ENCODE data around the gene PYDC1.
"Not testable (repeated sequence)": the region's sequence is repeated elsewhere in the genome, so short reads cannot be mapped to it uniquely, and the experiment has no call there.

The PYDC1 gene

DNA sequence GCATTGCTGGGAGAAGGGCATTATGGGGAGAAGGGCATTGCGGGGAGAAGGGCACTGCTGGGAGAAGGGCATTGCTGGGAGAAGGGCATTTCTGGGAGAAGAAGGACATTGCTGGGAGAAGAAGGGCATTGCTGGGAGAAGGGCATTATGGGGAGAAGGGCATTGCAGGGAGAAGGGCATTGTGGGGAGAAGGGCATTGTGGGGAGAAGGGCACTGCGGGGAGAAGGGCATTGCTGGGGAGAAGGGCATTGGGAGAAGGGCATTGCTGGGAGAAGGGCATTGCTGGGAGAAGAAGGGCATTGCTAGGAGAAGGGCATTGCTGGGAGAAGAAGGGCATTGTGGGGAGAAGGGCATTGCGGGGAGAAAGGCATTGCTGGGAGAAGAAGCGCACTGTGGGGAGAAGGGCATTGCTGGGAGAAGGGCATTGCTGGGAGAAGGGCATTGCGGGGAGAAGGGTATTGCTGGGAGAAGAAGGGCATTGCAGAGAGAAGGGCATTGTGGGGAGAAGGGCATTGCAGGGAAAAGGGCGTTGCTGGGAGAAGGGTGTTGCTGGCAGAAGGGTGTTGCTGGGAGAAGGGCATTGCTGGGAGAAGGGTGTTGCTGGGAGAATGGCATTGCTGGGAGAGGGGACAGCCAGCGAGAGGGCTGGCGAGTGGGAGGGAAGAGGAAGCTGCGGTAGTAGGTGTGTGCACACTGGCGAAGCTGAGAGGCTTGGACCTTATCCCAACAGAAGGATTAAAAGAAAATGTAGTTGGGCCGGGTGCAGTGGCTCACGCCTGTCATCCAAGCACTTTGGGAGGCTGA lies 4.6 kb upstream of the PYDC1 start:
- no peak for DNase-seq (ENCODE audit: low read depth)

DNA sequence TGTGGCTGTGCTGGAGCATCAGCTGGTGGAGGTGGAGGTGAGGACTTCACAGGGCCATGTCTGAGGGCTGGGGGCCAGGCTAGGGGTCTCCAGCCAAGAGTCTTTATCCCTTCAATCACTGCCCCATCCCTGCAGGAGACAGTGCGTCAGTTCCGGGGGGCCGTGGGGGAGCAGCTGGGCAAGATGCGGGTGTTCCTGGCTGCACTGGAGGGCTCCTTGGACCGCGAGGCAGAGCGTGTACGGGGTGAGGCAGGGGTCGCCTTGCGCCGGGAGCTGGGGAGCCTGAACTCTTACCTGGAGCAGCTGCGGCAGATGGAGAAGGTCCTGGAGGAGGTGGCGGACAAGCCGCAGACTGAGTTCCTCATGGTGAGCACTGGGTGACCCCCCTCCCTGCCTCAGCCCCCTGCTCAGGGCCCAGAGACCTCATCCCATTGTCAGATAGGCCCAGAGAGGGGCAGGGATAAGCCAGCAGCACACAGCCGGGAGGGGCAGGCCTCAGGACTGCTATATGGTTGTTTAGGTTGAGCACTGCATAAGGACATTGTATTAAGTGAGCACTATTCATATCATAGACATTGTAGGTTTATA lies 2.3 kb upstream of the PYDC1 start:
- no peak for DNase-seq (ENCODE audit: low read depth)

DNA sequence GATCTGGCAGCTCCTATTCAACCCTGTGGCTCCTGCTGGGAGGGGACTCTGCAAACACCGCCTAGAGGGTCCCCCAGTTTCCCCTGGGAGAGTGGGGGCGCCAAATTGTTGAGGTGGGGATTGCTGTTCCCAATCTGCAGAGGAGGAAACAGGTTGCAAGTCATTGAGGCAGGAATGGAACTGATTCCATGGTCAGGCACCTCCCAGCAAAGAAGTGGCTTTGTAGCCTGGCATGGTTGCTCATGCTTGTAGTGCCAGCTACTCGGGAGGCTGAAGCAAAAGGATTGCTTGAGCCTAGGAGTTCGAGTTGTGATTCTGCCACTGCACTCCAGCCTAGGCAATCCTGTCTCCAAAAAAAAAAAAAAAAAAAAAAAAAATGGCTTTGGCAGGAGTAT lies 198 bp upstream of the PYDC1 start:
- DNase-seq (ENCODE audit: low read depth): no peak

DNA sequence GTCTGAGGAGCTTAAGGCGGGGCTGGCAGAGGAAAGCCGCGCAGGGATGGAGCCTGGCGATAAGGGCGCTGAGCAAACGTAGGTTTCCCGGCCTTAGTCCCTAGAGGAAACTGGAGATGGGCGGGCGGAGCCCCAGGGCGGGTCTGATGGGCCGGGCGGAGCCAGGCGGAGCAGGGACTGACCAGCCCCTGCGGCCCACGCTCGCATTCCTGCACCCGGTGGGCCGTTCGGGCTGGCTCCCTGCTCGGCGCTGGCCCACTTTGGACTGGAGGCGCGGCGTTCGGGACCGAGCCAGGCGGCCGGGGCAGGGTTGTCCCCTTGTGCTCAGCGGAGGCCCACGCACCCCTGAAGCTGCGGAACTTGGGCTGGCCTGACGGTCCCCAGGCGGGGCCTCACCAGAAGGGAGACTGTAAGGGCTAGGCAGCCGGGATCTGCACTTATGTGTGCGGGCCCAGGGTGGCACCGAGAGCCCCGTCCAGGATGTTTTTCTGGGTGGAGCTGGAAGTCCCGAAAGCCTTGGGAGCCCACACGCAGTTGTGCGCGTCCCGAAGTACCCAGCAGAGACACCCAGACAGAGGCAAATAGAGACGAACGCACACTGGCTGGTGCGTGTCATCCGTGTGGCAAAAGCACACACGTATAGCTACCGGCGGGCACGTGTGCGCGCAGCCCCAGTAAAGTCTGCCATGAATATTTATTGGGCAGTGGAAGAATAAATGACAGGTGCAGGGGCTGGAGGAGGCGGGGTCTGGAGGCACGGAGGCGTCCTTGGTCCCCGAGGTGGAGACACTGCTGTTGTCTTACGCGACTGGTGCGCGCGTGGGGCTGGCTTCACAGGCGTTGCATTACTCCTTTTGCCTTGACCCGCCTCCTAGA lies 1.4 kb downstream of the PYDC1 start:
- peak; percentile 79 for DNase-seq (ENCODE audit: low read depth)

DNA sequence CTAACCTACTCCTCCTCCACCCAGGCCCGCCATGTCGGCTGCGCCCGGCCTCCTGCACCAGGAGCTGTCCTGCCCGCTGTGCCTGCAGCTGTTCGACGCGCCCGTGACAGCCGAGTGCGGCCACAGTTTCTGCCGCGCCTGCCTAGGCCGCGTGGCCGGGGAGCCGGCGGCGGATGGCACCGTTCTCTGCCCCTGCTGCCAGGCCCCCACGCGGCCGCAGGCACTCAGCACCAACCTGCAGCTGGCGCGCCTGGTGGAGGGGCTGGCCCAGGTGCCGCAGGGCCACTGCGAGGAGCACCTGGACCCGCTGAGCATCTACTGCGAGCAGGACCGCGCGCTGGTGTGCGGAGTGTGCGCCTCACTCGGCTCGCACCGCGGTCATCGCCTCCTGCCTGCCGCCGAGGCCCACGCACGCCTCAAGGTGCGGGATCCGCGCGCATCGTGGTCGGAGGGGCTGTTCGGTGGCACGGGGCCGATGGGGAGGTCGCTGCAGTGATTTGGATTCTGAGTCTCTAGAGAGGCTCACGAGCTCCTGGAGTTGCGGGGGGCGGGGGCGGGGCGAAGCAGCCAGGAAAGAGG lies 2.1 kb downstream of the PYDC1 start:
- DNase-seq (ENCODE audit: low read depth): no peak

DNA sequence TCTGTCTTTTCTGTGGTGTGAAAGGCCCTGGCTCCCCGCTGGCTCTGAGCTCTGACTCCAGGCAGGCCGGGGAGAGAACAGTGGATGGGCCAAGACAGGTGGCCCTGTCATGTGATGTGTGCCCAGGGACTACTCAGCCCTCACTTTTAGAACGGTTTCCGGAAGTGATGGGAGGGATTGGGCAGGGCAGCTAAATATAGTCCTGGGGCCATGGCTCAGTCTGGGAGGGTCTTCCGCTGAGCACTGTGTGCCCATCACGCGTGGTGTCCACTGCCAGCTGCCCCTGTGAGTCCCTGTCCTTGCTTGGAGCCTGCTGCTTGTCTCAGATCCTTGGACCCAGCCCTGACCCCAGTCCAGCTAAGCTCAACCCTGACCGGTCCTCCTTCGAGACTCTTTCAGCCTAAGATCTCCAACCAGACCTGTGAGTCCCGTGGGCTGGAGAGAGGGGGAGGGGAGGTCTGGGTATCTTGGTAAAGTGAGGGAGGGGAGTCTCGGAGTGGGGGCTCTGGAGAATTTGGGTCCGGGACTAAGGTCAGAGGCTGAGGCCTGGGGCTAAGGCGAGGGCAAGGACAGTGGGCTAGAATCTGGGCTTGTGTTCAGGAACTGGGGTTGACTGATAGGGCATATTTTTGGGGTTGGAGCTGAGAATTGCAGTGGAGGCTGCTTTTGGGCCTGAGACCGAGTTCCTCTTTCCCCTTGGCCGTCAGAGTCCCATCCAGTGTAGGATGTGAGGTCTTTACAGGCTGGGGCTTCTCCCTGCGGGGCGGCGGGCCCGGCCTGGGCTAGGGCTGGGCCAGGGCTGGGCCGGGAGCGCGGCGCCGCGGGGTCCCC lies 2.8 kb downstream of the PYDC1 start, which contains the start of gene TRIM72:
TSS of gene TRIM72 (plus strand) at position 243 of the 831 bp plus-strand sequence. CDS start 620 bp downstream, outside the sequence.
- no peak for DNase-seq (ENCODE audit: low read depth)

DNA sequence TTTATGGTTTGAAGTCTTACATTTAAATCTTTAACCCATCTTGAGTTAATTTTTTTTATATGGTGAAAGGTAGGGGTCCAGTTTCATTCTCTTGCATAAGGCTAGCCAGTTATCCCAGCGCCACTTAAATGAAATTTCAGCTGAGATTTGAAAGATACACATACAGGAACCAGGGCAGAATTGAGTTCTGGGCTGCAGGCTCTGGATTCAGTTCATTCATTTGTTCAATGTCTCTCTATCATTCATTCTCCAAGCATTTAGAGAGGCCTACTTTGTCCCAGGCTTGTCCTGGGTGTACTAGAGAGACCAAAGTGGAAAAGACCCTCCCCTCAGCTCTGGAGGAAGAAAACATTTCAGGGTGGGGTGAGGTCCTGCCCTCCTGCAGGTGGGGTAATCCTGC lies 3.6 kb downstream of the PYDC1 start:
- DNase-seq (ENCODE audit: low read depth): no peak

DNA sequence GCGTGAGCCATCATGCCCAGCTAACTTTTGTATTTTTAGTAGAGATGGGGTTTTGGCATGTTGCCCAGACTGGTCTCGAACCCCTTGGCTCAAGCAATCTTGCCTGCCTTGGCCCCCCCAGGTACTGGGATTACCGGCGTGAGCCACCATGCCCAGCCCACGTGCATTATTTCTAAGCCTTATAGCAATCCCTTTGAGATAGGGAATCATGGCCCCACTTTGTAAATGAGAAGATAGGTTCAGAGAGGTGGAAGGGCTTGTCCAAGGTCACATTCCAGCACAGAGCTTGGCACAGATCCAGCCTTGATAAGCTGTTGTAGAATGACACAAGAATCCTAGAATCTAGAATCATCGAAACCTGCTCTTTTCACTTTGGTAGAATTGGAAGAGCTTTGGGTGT lies 10.2 kb downstream of the PYDC1 start:
- no peak for DNase-seq (ENCODE audit: low read depth)

DNA sequence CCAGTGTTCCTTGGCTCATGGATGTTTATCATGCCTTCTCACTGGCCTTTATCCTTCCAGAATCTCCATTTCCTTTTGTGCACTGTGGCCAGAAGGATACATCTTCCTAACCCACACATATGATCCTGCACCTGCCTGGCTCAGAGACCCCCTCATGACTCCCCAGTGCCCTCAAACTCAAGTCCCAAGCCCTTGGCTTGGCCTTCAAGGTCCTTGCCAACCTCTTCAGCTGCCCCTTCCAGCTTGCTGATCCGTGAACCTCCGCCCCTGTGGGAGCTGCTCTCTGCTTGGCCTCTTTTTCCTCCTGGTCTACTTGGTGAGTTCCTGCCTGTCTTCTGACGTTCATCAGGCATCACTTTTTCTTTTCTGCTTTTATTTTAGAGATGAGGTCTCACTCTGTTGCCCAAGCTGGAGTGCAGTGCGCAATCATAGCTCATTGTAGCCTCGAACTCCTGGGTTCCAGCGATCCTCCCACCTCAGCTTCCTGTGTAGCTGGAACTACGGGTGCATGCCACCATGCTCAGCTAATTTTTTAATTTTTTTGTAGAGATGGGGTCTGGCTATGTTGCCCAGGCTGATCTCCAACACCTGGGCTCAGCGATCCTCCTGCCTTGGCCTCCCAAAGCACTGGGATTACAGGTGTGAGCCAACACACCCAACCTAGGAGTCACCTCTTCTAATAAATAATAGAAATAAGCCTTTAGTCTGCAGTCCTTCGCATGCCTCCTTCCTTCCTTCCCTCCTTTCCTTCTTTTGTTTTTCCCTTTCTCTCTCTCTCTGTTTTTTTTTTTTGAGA lies 11.9 kb downstream of the PYDC1 start:
- no peak for DNase-seq (ENCODE audit: low read depth)

DNA sequence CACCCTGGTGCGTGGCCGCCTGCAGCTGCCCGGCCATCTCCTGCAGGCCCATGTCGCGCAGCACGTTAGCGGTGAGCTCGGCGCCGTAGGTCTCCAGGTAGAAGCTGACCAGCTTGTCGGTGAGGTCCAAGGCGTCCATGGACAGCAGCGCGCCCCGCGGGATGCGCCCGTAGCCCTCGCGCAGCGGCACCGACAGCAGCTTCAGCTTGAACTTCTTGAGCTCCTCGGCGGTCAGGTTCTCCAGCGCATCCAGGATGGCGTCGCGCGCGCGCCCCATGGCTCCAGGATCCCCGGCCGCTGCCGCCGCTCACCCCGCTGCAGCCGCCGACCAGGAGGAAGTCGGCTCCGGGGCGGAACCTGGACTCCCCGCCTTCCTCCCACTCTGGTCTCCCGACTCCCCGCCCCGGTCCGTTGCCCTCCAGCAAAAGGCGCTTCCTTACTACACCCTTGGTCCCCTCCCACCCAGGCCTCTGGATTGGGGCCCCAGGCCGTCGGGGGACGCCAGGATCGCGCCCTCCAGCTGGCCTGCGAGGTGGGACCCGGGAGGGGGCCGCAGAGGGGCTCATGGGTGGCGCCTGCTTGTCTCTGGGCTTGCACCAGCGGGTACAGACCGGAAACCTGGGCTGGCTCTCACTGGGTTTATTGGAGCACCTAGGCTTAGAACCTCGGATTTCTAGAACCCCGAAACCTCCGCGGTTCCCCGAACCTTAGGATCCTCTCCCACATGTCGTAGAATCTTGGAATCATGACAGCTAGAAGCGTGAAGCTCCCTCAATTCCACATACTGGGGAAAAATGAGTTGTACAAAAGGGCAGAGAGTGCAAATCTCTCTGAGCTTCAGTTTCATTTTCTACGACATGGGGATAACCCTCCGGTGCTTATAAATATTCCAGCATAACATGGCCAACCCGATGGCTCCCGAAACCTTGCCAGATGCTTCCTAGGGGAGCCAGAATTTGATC lies 14.2 kb downstream of the PYDC1 start, which contains the start of gene PYCARD:
TSS of gene PYCARD (minus strand) at position 347 of the 962 bp plus-strand sequence. CDS start at position 277, 70 bp downstream.
- DNase-seq (ENCODE audit: low read depth): peak; percentile 68

DNA sequence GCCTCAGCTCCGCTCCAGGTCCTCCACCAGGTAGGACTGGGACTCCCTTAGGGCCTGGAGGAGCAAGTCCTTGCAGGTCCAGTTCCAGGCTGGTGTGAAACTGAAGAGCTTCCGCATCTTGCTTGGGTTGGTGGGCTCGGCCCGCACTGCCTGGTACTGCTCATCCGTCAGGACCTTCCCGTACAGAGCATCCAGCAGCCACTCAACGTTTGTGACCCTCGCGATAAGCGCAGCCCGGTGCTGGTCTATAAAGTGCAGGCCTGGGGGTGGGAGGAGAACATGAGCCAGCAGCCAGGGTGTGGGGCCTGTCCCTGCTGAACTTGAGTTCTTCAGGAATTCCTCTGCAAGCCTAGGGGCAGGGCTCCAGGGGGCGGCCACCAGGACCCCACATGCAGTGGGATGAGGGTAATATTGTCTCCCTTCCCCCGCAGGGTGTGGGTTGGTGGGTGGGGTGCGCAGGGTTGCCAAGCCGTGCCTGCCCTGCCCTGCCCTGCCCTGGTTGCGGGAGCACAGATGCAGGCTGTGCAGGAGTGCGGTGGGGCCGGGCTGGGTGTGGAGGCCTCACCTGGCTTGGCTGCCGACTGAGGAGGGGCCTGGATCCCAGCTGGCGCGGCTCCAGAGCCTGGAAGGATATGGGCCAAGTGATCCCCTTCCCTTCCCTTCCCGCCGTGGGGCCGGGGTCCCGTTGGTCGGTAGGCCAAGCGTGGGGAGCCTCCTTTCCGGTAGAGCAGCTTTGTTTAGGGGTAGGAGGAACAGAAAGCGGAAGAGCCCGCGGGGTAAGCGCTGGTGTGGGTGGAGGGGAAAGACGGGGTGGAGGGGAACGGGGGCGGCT lies 15.1 kb downstream of the PYDC1 start:
- DNase-seq (ENCODE audit: low read depth): no peak

DNA sequence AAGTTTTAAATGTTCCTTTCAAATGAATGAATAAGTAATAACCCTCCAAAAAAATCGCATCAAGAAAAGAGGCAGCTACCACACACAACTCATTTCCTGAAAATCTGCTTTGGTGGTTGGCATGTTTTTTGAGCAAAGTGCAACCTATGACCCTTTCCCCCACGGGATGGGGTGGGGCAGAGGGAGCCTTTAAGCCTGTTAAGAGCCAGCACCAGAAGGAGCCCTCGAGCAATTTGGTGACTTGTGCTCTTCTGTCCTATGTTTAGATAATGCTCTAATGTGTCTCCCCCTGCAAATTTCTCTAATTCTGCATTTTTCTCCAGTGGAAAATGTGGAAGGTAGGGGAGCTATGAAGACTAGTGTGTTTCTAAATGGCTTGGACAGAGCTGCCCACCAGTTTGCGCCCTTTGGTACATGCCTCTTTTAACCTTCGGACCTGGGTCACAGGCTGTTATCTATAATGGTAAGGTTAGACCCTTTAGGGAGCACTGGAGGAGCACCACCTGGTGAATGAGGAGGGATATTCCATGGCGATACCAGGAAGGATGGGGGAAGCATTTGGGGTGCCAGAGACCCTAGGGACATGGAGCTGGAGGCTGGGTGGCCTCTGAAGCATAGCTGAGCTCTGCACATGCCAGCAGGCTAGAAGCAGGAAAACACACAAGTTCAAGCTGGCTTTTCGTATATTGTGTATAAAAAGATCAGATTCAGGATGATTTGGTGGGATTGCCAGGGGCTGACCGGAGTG lies 15.9 kb downstream of the PYDC1 start:
- peak; percentile 52 for DNase-seq (ENCODE audit: low read depth)

DNA sequence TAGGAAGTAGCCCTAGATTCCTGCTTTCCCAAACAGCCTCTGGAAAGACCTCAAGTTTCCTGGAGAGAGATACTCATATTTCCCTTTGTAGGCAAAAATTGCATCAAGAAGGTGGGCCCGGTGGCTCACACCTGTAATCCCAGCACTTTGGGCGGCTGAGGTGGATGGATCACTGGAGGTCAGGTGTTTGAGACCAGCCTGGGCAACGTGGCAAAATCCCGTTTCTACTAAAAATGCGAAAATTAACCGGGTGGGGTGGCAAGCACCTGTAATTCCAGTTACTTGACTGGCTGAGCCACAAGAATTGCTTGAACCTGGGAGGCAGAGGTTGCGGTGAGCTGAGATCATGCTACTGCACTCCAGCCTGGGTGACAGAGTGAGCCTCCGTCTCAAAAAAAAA lies 16.8 kb downstream of the PYDC1 start:
- DNase-seq (ENCODE audit: low read depth): not testable (repeated sequence)

DNA sequence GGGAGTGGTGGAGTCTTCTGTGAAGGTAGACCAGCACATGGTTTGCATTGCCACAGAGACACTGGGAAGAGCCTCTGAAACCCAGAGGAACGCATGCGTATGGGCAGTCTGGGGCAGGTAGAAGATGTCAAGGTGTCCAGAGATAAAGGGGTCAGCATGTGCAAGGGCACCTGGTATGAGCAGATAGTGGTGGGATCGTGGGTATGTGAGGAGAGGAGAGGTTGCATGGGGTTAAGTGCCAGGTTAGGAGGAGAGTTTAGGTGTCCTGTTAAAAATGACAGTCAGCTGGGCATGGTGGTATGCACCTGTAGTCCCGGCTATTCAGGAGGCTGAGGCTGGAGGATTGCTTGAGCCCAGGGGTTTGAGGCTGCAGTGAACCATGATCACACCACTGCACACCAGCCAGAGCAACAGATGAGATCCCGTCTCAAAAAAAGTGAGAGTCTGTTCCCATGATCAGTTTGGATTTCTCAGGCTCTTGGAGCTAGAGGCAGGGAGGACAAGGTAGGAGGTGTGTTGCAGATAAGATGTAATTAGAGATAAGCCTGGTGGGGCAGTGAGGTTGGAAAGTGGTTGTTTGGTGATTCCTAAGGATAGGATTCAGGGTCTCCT lies 17.4 kb downstream of the PYDC1 start:
- DNase-seq (ENCODE audit: low read depth): no peak

DNA sequence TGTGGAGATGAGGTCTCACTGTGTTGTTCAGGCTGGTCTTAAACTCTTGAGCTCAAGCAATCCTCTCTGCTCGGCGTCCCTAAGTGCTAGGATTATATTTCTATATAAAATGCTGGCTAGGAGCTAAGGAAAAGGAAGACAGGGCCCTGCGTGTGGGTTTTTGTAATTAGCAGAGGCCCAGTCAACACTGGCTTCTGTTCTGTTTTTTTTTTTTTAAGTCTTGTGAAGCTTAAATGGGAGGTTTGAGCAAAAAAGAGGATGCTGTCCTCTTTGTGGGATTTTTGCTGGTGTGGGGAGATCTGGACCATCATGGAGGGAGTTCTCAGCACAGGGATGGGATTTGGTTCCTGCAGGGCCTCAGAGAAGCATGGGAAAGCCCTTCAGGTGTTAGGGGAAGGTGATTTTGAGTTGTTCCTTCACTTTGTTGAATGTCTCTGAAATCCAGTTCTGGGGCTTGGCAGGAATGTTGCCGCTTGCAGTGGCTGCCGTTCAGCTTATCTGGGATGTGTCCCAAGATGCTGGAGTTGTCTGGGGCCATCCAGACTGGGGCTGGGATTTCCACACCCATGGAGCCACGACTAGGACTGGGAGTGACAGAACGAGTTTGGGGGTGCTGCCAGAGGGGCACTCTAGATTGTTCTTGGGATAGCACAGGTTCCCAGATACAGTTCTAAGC lies 18.6 kb downstream of the PYDC1 start:
- no peak for DNase-seq (ENCODE audit: low read depth)

DNA sequence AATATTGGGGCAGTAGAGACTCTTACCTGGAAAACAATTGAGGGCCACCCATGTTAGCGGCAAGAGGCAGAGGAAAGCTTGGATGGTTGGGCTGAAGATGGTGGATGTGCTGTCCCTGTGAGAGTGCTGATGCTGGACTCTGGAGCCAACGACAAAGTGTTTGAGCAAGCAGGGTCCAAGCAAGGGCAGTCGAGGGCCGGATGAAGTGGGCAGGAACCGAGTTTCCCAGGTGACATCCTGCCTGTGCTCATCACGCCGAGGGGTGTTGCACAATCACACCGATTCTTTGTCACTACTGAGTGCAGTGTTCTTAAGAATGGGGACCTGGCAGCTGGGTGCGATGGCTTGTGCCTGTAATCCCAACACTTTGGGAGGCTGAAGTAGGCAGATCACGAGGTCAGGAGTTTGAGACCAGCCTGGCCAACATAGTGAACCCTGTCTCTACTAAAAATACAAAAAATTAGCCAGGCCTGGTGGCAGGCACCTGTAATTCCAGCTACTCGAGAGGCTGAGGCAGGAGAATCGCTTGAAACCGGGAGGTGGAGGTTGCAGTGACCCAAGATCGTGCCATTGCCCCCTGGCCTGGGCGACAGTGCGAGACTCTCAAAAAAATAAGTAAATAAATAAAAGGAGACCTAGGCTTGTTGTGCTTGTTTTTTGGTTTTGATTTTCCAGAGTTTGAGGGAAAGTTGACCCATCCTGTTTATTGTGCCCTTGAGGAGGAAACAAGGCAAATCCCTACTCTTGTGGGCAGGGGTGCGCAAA lies 20.4 kb downstream of the PYDC1 start:
- no peak for DNase-seq (ENCODE audit: low read depth)
